Uterus (tissue), 4 donors: ENCODE results near the gene CLCA4. TPM values are rescaled to one million over a fixed set of nuclear protein-coding genes. Genes with fewer than 3 reads are reported as not detected.

Source experiments
- DNase-seq, 2 donors: peaks; one replicate each; pipeline ENCODE4 v3.0.0-alpha.2; 2019 to 2020
- H3K27ac ChIP-seq, 2 donors: fragments of 200-600 bp; sonication (generic); 1 replicate in 1 of 2; 2 replicates in 1 of 2; pipeline ENCODE4 v1.5.1; 2016 to 2018
- H3K27me3 ChIP-seq, 2 donors: fragments of 200-600 bp; sonication (generic); one replicate each; pipeline ENCODE4 v1.5.1; 2018 to 2019; ENCODE audit warnings: control low read depth in 1 of 2
- H3K36me3 ChIP-seq, 2 donors: fragments of 200-600 bp; sonication (generic); one replicate each; pipeline ENCODE4 v1.5.1; 2019; ENCODE audit warnings: control low read depth in 1 of 2
- H3K4me1 ChIP-seq, 2 donors: fragments of 200-600 bp; sonication (generic); one replicate each; pipeline ENCODE4 v1.5.1; 2018 to 2019; ENCODE audit warnings: control low read depth in 1 of 2
- H3K4me3 ChIP-seq, 2 donors: fragments of 200-600 bp; sonication (generic); 1 replicate in 1 of 2; 2 replicates in 1 of 2; pipeline ENCODE4 v1.5.1; 2018 to 2019; ENCODE audit warnings: mild to moderate bottlenecking in 1 of 2
- H3K9me3 ChIP-seq, 2 donors: fragments of 200-600 bp; sonication (generic); one replicate each; pipeline ENCODE4 v1.5.1; 2019; ENCODE audit warnings: control low read depth in 1 of 2
- POLR2A ChIP-seq, 2 donors: fragments of 450-650 bp; IDR thresholded peaks; one replicate each; pipeline ENCODE4 v1.6.1; 2016; ENCODE audit warnings: antibody characterized with exemption in 2 of 2, mild to moderate bottlenecking in 1 of 2, moderate library complexity in 1 of 2
- intact Hi-C: fragments of 100-400 bp; cut with DNase I; formaldehyde crosslinking; loops from one replicate; pipeline ENCODE4 v1.15.1; 2023; ENCODE audit warnings: low total_unique reads
- total RNA-seq, 4 donors: library from RNA; depleted of rRNA in 3 of 4; stranded (reverse); fragments of >200 nt in 3 of 4; gene quantifications; one replicate each; pipeline versions ENCODE4 v1.1.0 to v1.2.4, GENCODE V29; 2014 to 2023
- TF ChIP-seq, protein P1 (sequence below), 4 experiments: fragments of 200-600 bp in 2 of 4; fragments of 450-650 bp in 2 of 4; sonication (generic) in 2 of 4; IDR thresholded peaks; one replicate each; pipeline ENCODE4 v1.5.1; 2016 to 2019; ENCODE audit warnings: antibody characterized with exemption in 4 of 4, mild to moderate bottlenecking in 2 of 4, moderate library complexity in 1 of 4
- donor health status: DM: yes; HTN: yes; CAD: no.

The CLCA4 gene
- total RNA-seq, 4 donors from 2014 or later: under 0.01 to 0.07 TPM; not detected in 2

DNA sequence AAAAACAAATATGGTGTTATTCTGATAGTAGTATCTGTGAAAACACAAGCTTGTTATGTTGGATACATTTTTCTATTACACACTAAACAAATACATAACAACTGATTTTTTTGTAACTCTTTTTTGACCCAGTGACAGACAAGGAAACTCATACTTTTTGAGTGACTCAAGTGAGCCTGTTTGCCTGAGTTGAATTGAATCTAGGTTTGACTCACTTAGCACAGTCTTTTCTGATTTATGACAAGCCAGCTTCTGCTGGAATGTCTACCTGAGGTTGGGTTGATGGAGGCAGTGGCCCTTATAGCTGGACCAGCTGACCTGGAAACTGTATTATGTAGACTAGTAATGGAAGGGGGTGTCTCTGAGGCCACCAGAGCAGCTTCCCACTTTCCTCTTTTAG, 4.2 kb upstream of the CLCA4 start:
- no peak overlapping the region for H3K27ac ChIP-seq
- no peaks in the 10 kb centered on the region for H3K36me3 ChIP-seq
- H3K9me3 ChIP-seq: no peaks in the 10 kb centered on the region
- H3K4me1 ChIP-seq: no peaks in the 10 kb centered on the region
- intact Hi-C loops: no loop called here
- no peaks in the 10 kb centered on the region for H3K27me3 ChIP-seq
- H3K4me3 ChIP-seq: no peak overlapping the region
- no peak for DNase-seq
- TF ChIP-seq POLR2A (IDR thresholded peaks at IDR 0.05): no peak
- TF ChIP-seq, protein P1, sequence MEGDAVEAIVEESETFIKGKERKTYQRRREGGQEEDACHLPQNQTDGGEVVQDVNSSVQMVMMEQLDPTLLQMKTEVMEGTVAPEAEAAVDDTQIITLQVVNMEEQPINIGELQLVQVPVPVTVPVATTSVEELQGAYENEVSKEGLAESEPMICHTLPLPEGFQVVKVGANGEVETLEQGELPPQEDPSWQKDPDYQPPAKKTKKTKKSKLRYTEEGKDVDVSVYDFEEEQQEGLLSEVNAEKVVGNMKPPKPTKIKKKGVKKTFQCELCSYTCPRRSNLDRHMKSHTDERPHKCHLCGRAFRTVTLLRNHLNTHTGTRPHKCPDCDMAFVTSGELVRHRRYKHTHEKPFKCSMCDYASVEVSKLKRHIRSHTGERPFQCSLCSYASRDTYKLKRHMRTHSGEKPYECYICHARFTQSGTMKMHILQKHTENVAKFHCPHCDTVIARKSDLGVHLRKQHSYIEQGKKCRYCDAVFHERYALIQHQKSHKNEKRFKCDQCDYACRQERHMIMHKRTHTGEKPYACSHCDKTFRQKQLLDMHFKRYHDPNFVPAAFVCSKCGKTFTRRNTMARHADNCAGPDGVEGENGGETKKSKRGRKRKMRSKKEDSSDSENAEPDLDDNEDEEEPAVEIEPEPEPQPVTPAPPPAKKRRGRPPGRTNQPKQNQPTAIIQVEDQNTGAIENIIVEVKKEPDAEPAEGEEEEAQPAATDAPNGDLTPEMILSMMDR (IDR thresholded peaks at IDR 0.05): no peak

DNA sequence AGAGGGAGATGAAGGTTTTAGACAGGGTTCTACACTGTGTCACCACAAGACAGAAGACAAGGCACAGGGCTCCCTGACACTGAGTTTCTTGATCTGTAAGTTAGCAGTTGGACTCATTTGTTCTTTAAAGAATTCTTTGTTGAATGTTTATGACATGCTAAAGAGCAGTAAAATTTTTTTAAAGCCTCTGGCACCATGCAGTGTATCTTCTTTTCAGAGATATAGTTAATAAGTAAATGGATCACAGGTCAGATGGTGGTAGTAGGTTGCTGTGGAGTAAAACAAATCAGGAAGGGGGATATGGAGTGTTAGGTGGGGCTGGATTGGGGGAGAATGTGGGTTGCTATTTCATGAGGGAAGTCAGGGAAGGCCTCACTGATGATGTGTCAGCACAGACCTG, 2.0 kb downstream of the CLCA4 start:
- H3K27ac ChIP-seq: no peak overlapping the region
- DNase-seq: no peak
- intact Hi-C loops: no loop called here

GRCh38 chr1:86551305-86551704, 4.4 kb downstream of the CLCA4 start:
- no peaks in the 10 kb centered on the region for H3K4me1 ChIP-seq
- intact Hi-C loops: no loop called here
- no peaks in the 10 kb centered on the region for H3K36me3 ChIP-seq
- TF ChIP-seq, protein P1 (IDR thresholded peaks at IDR 0.05): no peak
- TF ChIP-seq POLR2A (IDR thresholded peaks at IDR 0.05): no peak
- DNase-seq: no peak
- H3K27ac ChIP-seq: no peak overlapping the region
- H3K4me3 ChIP-seq: no peak overlapping the region
- no peaks in the 10 kb centered on the region for H3K9me3 ChIP-seq
- H3K27me3 ChIP-seq: no peaks in the 10 kb centered on the region

More for the DNA sequence above, 2.0 kb downstream of the CLCA4 start:
- H3K36me3 ChIP-seq: no peaks in the 10 kb centered on the region
- TF ChIP-seq, protein P1 (IDR thresholded peaks at IDR 0.05): no peak
- no peak for TF ChIP-seq POLR2A (IDR thresholded peaks at IDR 0.05)
- H3K9me3 ChIP-seq: no peaks in the 10 kb centered on the region
- no peaks in the 10 kb centered on the region for H3K4me1 ChIP-seq
- no peak overlapping the region for H3K4me3 ChIP-seq
- H3K27me3 ChIP-seq: no peaks in the 10 kb centered on the region

DNA sequence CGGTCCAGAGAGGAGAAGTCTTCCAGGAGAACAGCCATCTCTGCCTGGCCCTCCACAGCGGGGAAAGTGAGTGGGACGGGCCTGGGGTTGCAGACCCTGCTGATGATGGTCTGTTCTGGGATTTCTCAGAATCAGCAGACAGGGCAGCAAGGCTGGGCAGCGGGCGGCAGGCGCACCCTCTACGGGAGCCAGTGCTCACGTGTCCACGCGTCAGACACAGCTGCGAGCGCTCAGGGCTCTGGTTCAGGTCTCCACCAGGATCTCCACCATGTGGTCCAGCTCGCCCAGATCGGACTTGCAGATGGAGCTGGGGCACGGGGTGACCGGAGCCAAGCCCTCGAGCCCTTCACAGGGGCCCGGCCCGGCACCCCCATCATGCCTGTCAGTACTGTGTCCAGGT, 5.5 kb downstream of the CLCA4 start:
- H3K27me3 ChIP-seq: no peaks in the 10 kb centered on the region
- H3K36me3 ChIP-seq: no peaks in the 10 kb centered on the region
- no peaks in the 10 kb centered on the region for H3K9me3 ChIP-seq
- TF ChIP-seq POLR2A (IDR thresholded peaks at IDR 0.05): no peak
- TF ChIP-seq, protein P1 (IDR thresholded peaks at IDR 0.05): no peak
- no peak overlapping the region for H3K4me3 ChIP-seq
- DNase-seq: no peak
- H3K4me1 ChIP-seq: no peaks in the 10 kb centered on the region
- intact Hi-C loops: no loop called here
- H3K27ac ChIP-seq: no peak overlapping the region

- intact Hi-C loops: no loop called here
- Histone ChIP-seq H3K9me3 (no peaks in the 10 kb centered on the region), H3K4me3 (no peak overlapping the region), H3K36me3 (no peaks in the 10 kb centered on the region), H3K27me3 (no peaks in the 10 kb centered on the region), H3K27ac (no peak overlapping the region), H3K4me1 (no peaks in the 10 kb centered on the region)
- no peak for DNase-seq
- TF ChIP-seq POLR2A (IDR thresholded peaks at IDR 0.05): no peak
- TF ChIP-seq, protein P1 (IDR thresholded peaks at IDR 0.05): no peak
These were observed 10.9 kb downstream of the CLCA4 start for GRCh38 chr1:86557739-86558138.
